Limb (tissue), 2 donors: ENCODE results near the gene KCNJ11.

Source experiments
- DNase-seq, 2 donors: peaks; one replicate each; pipeline ENCODE4 v3.0.0-alpha.2; 2016; ENCODE audit errors: extremely low spot score in 2 of 2

The KCNJ11 gene

GRCh38 chr11:17391493-17392355 lies 3.3 kb upstream of the KCNJ11 start:
- DNase-seq = no peak

DNA sequence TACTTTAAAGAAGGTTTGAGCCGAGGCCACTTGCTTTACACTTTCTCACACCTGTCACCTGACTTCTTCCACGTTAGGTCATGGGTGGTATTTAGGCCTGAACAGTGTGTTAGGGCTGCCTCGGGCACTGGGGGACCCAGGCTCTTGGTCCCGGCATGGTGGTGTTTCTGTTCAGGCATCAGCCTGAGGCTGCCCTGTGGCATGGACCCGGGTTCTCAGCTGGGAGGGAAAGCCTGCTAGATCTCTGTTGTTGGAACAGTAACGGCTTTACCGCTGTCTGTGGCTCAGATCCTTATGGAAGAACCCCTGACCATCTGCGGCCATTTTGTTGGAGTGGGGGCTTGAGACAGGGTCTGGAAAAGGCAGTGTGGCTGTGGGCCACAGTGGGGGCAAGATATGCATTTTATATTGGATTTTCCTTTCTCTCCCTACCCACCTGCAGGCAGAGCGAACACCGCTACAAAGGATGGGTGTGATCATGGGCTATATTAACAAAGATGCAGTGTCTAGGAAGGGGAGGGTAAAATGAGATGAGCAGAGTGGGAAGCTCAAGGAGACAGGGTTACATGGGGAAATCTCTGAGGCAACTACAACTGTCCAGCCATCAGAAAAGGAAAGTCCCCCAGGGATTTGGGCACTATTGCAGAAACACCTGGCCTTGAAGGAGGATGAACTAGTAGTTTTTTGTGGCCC lies 1.6 kb upstream of the KCNJ11 start:
- no peak for DNase-seq

DNA sequence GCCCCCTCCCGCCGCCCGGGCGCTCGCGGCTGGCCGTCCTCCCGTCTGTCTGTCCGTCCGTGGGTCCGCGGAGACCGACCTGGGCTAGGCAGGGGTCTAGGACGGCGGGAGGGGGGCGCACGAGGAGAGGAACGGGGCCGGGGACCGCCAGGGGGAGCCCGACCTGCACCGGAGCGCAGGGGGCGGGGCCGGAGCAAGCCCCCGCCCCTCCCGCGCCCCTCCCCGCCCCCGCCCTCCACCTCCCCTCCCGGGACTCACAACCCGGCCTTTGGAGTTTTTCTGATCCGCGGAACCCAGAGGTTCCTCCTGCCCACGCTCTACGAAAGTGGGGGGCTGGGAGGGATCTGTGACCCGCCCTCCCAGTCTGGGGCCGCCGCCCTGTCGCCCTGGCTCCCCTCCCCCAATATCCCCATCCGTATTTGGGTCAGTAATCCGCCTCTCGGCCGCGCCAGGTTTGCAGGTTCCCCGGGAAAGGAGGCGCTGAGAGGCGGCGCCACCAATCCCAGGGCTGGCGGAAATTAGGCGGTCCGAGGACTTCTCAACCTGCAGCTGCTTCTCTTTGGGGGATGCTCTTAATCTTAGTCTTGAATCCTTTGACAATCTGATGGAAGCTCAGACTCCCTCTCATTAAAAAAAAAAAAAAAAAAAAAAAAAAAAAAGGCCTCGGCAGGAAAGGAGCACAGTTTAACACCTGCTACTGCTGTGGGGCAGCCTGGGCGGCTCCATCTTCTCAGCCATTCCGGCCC lies 925 bp upstream of the KCNJ11 start:
- DNase-seq = peak; percentile 27 to 89

- DNase-seq = no peak
Observed at GRCh38 chr11:17387811-17388210, 648 bp downstream of the KCNJ11 start.

DNA sequence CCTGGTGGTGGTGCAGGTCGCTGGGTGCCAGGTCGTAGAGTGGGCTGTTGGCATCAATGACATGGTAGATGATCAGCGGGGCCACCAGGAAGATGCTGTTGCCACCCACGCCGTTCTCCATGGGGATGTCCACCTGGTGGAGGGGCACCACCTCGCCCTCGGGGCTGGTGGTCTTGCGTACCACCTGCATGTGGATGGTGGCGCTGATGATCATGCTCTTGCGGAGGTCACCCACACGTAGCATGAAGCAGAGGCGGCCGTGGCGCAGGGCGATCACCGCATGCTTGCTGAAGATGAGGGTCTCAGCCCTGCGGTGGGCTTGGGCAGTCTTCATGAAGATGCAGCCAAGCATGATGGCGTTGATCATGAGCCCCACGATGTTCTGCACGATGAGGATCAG lies 1.2 kb downstream of the KCNJ11 start:
- no peak for DNase-seq

DNA sequence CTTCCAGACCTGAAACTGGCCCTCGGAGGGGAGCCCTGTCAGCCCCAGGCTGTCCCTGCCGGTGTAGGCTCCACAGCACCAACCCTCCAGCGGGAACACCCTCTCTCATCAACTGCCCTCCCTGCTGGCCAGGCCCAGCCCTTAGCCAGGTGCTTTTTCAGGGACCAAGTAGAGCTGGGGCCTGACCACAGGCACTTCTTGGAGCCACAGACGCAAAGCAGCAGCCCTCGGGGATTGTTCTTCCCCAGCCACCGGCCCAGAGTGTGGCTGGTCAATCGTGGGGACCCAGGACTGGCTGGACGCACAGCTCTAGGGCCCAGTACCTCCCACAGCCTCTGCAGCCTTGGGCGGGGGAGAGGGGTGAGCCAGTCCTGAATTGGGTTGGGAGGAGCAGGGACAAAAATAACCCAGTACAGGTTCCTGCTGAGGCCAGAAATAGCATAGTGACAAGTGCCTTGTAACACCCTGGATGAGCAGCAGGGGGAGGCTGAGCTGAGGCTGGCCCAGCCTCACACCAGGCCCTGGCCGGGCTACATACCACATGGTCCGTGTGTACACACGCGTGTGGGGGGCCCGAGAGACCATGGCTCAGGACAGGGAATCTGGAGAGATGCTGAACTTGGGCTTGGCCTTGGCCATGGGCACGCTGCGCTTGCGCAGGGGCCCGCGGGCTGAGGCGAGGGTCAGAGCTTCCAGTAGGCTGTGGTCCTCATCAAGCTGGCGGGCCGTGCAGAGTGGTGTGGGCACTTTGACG lies 2.0 kb downstream of the KCNJ11 start:
- DNase-seq = peak; percentile 42 to 63

- no peak for DNase-seq
Observed at GRCh38 chr11:17385926-17386325, 2.5 kb downstream of the KCNJ11 start.

GRCh38 chr11:17385492-17385891 lies 3.0 kb downstream of the KCNJ11 start:
- DNase-seq = no peak

- DNase-seq = peak; percentile 72 to 86
Observed at GRCh38 chr11:17384002-17384511, 4.4 kb downstream of the KCNJ11 start.

DNA sequence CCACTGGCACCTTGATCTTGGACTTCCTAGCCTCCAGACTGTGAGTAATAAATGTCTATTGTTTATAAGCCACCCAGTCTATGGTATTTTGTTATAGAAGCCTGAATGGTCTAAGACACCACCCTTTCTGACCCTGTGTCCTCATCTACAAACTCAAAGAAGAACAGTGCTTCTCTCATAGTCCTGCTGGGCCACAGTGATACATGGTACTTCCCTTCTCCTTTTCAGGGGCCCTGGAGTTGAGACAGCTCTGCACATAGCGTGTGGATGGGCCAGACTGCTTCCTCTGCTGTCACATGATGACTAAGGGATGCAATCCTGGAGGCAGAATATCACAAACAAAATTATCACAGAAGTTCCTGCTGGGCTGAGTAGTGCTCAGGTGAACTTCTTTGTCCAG lies 5.0 kb downstream of the KCNJ11 start:
- no peak for DNase-seq

DNA sequence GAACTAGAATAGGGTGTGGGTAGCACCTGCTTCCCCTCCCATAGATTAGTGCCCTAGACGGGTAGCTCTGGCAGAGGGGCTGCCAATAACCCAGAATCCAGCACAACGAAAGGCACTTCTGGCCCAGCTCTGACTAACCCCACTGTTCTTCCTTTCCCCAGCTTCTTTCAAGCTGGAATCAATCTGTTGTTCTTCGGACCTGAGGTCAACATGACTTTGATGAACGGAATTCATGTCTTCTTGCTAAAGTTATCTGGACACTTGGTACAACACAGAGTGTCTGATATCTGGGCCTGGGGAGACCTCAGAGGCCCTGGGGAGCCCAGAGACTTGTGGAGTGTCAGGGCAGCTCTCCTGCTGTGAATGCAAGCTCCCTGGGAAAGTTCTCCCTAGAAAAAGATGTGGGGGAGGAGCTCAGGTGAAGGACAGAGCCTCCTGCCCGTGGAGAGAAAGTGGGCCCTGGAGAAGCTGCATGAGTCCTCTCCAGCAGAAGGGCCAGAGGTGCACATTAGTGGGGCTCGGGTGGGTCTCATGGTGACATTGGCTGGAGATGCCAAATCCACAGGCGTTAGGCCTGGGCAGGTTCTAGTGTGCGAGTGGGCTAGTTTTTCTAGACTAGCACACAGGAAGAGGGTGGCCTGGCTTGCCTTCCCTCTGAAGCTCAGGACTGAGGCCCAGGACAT lies 6.3 kb downstream of the KCNJ11 start:
- DNase-seq = no peak

GRCh38 chr11:17381156-17381555 lies 7.3 kb downstream of the KCNJ11 start:
- DNase-seq = no peak

GRCh38 chr11:17379383-17380180 lies 8.9 kb downstream of the KCNJ11 start:
- DNase-seq = no peak

DNA sequence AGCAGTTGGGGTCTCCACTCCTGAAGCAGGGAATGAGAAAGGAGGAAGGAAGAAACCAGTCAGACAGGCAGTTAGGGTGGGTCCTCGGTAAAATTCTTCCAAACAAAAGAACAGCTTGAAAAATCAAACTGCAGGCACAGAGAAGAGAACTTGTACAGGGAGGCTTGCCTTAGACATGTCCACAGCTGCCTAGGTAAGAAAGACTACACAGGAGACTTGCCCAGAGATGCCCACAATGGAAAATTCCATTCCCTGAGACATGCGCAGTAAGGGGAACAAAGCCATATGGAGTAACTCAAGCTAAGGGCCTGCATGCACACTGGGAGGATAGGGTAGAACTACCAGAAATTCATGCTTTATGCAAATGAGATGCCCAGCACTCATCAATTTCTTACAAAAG lies 9.8 kb downstream of the KCNJ11 start:
- DNase-seq = no peak

DNA sequence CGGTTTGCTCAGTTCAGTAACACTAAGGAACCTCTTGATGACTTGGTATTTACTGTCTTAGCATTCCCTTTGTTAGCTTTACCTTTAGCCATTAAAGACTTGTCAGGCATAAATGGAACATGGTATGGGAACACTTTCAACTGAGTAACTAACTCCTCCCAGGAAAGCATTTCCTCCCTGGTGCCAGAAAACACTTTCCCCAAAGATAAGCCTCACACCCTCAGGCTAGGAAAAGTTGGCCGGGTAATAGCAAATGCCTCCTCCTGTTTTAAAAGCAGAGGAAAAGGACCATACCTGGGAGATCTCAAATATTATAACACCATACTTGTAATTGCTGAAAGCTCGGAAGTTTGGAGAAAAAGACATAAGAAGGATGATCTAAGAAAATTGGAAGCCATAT lies 12.0 kb downstream of the KCNJ11 start:
- no peak for DNase-seq

GRCh38 chr11:17375547-17375946 lies 12.9 kb downstream of the KCNJ11 start:
- DNase-seq = no peak

GRCh38 chr11:17371614-17372013 lies 16.8 kb downstream of the KCNJ11 start:
- DNase-seq = no peak

GRCh38 chr11:17369684-17370243 lies 18.7 kb downstream of the KCNJ11 start:
- DNase-seq = no peak

DNA sequence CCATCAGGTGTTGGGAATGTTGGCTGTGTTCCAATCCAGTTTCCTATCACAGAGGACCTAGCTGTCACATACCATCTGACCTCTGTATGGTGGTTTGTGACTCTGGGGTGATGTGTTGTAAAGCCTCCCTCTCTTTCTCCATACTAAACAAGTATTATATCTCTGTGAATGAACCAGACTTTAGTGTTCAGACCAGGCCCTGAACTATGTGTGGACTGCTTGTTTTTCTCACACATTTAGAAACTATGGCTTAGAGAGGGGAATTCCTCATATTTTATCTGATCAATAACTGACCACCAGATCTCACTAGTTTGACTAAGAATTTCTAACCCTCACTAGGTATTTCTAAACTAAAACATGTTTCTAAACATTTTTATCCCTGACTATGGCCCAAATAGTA lies 19.4 kb downstream of the KCNJ11 start:
- DNase-seq = no peak

GRCh38 chr11:17368551-17368950 lies 19.9 kb downstream of the KCNJ11 start:
- no peak for DNase-seq
